Amniotic epithelial cell (primary cell): ENCODE results near the gene ILRUN.
"Not testable (repeated sequence)": the region's sequence is repeated elsewhere in the genome, so short reads cannot be mapped to it uniquely, and the experiment has no call there.

Source experiments
- DNase-seq: peaks from one replicate; pipeline ENCODE4 v3.0.0-alpha.2; 2010; ENCODE audit warnings: low read depth

Gene ILRUN

DNA sequence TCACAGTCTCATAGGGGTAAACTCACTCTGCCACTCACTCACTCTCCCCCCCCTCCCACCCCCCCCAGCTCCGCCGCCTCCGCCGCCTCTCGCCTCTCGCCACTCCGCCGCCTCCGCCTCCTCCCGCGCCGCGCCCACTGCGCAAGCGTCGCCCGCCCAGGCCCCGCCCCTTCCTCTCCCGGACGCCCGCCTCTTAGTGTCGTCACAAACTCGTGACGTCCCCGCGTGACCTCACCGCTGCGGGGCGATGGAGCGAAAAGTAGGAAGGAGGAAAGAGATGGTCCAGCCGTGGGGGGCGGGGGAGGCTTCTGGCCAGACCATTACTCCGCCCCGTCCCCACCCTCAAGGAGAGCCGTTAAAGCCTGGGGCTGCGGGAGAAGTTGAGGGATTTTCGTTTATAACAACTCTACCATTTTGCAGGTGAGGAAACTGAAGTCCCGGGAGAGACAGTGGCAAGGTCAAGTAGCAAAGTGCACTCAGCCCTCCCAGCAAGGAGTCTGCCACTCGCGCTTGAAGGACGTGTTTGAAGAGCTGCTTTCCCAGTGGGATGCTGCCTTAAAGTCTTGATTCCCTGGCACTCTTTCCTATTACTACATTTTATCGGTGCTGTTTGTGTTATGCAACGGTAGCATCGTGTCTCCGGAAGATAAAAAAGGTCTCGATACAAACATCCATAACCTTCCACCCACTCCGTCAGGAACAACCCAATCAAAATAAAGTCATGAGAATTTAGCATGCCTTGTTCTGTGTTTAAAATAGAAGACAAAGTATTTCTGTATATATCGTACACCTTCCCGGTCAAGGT, at the start of gene ILRUN:
Gene ILRUN (minus strand): TSS at position 29 of the 805 bp plus-strand sequence. CDS start 164 bp downstream, outside the sequence.
- DNase-seq = peak; percentile 92

DNA sequence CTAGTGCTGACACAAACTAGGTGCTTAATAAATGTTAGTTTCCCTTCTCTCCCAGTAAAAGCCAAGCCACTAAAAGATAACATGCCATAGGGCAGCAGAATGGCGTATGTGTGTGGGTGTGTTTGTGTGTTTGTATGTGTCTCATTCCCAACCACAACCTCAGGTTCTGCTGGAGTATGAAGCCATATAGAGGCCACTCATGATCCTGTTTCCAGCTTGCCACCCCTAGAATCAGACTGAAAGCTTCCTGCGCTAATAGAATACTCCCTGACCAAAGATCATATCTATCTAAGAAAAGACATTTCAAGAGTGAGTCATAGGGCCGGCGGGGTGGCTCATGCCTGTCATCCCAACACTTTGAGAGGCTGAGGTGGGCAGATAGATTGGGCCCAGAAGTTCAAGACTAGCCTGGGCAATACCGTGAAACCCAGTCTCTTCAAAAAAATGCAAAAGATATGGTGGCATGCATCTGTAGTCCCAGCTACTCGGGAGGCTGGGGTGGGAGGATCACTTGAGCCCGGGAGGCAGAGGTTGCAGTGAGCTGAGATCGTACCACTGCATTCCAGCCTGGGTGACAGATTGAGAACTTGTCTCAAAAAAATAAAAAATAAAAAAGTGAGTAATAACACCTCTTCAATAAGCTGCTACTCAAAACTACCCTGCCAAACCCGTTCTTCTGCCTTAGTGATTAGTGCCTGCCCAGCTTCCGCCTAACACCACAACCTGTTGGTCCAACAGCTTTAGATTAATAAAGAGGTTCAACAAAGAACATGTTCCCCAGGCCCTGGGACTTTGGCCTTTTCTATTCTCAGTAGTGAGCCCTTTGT, 48.9 kb upstream of the ILRUN start:
- DNase-seq = peak; percentile 89

DNA sequence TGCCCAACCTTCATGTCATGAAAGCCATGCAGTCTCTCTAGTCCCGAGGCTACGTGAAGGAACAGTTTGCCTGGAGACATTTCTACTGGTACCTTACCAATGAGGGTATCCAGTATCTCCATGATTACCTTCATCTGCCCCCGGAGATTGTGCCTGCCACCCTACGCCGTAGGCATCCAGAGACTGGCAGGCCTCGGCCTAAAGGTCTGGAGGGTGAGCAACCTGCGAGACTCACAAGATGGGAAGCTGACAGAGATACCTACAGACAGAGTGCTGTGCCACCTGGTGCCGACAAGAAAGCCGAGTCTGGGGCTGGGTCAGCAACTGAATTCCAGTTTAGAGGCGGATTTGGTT, 47.7 kb upstream of the ILRUN start:
- DNase-seq = not testable (repeated sequence)

DNA sequence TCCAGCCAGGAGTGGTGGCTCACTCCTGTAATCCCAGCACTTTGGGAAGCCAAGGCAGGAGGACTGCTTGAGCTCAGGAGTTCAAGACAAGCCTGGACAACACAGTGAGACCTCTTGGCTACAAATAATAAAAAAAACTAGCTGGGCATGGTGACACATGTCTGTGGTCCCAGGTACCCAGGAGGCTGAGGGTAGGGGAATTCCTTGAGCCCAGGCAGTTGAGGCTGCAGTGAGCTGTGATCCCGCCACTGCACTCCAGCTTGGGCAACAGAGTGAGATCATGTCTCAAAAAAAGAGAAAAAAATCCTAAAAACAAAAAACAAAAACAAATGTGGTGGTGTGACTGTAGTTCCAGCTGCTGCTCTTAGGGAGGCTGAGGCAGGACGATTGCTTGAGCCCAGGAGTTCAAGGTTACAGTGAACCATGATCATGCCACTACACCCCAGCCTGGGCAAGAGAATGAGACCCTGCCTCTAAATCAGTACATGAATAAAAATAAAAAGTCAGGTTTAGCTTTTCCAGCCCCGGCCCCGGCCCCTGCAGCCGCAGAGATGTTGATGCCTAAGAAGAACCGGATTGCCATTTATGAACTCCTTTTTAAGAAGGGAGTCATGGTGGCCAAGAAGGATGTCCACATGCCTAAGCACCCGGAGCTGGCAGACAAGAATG, 47.2 kb upstream of the ILRUN start:
- DNase-seq = no peak

DNA sequence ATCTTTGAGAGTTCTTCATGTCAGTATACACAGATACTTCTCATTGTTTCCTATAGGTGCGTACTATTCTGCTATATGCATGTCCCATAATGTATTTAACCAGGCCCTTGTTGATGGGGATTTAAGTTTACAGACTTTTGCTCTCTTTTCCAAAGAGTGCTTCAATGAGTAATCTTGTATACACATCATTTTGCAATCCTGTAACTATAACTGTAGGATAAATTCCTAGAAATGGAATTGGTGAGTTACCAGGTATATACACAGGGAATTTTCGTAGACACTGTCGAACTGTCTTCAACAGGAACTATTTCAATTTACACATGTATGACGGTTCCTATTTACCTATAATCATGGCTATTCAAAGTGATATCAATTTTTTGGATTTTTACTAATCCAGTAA, 45.5 kb upstream of the ILRUN start:
- no peak for DNase-seq

DNA sequence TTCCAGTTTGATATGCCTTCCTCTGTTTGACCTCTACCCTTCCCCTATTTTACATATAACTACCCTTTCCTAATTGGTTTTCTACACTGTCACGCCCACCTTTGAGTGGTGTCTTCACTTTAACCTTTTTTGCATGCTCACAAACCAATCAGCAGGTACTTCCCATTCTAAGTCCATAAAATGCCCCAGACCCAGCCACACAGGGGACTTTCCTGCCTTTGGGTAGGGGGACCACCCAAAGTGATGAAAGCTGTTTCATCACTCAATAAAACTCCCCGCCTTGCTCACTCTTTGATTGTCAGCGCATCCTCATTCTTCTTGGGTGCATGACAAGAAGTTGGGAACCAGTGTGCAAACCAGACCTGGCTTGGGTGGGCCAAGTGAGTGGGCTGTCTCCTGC, 40.3 kb upstream of the ILRUN start:
- no peak for DNase-seq

DNA sequence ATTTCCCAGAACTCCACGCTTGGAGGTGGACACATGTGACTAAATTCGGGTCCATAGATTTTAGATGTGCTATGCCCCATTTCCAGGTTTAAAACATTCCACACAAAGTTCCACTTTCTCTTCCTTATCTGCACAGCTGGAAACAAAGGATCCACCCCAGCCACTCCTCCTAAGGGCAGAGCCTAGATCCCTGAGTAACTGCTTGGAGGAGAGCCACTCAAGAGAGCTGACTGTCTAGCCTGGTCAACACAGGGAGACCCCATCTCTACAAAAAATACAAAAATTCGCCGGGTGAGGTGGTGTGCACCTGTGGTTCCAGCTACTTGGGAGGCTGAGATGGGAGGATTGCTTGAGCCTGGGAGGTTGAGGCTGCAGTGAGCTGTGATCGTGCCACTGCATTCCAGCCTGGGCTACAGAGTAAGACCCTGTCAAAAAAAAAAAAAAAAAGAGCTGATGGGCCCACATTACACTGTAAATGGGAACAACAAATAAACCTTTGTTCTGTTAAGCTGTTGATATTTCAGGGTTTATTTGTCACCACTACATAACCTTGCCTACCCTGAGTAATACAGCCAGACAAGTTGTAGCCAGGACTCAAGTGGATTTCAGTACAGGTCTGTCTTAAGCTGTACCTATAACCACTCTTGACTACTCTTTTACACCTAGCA, 35.0 kb upstream of the ILRUN start:
- no peak for DNase-seq

DNA sequence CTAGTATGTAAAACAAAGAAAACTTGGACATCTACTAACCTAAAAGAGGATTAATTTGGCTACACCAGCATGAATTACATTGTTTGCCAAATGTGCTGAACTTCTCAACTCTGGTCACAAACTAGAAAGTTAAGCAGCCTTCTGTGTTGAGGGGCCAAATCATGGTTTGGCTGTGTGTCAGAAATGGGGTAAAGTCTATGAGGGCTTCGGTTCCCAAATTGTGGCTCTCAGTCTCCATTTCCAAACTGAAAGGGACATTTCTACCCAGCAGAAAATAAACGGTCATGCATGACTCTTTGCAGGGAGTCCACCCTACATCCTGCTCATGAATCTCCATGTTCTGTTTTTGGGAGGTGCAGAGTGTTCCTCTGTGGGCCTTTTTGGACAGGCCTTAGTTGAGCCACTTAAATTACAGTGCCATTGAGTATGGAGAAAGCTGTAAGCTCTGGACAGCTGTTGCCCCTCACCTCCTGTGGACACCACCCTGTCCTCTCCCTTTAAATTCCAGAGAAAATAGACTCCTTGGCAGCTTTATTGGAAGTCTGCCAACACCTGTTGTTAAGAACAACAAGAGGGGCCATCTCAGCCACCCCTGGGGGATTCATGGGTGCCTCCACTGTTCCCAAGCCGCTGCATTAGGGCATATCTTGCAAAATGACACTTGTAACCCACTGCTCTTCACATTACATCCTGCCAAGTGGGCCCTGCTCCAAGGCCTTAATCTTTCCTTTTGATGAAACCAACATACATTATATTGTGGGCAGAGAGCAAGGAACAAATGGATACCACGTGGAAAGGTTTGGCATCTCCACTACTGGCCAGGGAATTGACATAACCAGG, 33.3 kb upstream of the ILRUN start:
- peak; percentile 54 for DNase-seq

DNA sequence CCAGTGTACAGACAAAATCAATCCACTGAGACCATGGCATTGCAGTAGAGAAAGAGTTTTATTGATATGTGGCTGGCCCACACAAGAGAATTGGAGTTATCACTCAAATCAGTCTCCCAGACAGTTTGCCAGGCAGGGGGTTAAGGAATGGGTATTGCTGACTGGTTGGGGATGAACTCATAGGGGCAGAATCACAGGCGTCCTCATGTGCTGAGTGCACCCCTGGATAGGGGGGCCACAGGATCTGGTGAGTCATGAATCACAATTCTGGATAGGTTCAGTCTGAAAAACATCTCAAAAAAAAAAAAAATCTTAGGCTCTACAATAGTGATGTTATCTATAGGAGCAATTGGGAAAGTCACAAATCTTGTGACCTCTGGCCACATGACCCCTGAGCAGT, 29.5 kb upstream of the ILRUN start:
- DNase-seq = no peak

DNA sequence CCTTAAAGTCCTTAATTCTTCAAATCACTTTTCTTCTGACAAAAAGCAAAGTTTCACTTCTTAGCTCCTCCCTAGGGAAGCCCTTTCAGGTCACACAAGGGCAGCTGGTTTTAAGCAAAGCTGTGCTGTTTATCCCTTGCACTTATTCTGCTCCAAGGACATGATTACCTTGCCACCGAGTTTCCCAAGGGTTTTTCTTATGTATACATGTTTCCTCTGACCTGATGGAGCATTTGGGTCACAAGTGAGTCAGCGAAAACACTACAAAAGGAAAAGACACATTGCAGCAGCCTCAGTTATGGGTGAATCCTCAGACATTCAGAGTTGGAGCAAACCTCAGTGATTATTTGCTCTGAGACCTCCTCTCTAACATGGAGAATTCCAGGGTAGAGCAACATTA, 26.6 kb upstream of the ILRUN start:
- peak; percentile 78 for DNase-seq

DNA sequence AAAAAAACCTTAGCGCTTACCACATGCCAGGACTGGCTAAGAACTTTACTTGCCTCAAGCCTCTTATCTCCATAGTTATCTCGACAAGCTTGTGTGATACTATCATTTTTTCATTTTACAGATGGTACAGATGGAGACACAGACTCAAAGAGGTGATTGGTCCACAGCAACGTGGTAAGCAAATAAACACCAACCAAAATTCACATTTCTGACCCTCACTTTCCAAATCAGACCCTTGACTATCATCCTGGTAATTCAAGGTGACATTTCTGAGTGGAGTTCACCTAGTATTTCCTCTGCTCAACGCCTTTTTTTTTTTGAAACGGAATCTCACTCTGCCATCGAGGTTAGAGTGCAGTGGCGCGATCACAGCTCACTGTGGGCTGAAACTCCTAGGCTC, 25.9 kb upstream of the ILRUN start:
- peak; percentile 42 for DNase-seq

DNA sequence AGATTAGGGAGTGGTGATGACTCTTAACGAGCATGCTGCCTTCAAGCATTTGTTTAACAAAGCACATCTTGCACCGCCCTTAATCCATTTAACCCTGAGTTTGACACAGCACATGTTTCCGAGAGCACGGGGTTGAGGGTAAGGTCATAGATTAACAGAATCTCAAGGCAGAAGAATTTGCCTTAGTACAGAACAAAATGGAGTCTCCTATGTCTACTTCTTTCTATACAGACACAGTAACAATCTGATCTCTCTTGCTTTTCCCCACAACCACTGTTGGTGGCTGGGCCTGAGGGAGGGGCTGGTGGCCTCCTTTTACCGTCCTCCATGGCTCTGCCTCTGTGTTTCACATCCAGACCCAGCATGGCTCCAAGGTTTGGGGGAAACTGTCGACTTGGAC, 23.6 kb upstream of the ILRUN start:
- DNase-seq = peak; percentile 55

DNA sequence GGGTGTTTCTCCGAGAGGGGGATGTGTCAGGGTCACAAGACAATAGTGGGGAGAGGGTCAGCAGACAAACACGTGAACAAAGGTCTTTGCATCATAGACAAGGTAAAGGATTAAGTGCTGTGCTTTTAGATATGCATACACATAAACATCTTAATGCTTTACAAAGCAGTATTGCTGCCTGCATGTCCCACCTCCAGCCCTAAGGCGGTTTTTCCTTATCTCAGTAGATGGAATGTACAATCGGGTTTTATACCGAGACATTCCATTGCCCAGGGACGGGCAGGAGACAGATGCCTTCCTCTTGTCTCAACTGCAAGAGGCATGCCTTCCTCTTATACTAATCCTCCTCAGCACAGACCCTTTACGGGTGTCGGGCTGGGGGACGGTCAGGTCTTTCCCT, 23.1 kb upstream of the ILRUN start:
- not testable (repeated sequence) for DNase-seq

DNA sequence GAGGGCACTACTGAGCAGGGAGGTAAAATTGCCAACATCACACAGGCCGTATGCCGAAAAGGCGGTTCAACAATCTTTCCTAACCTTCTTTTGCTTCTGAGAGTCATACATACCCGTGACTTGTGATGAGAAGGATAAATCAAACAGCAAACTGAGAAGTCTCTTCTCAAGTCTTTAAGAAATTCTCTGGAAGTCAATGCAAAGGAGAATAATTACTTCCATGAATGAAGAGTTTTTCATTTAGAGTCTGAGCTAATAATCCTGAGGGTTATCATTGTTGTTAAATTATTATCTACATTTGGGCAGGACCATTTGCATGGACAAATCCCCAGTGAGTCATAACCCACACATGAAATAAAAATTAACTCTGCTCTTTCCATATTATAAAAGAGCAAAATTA, 22.4 kb upstream of the ILRUN start:
- peak; percentile 71 for DNase-seq

DNA sequence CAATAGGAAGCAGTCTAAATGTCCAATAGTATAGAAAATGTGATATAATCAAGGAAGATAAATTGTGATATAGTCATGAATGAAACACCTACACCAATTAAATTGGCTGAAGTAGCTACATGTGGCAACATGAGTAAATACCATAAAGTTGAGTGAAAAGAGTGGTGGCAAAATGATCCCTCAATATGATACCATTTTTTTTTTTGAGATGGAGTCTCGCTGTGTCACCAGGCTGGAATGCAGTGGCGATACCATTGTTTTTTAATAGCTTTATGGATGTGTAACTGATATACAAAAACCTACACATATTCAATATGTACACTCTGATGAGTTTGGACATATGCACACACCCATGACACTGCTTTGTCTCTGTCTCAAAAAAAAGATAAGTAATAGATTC, 20.9 kb upstream of the ILRUN start:
- DNase-seq = no peak

DNA sequence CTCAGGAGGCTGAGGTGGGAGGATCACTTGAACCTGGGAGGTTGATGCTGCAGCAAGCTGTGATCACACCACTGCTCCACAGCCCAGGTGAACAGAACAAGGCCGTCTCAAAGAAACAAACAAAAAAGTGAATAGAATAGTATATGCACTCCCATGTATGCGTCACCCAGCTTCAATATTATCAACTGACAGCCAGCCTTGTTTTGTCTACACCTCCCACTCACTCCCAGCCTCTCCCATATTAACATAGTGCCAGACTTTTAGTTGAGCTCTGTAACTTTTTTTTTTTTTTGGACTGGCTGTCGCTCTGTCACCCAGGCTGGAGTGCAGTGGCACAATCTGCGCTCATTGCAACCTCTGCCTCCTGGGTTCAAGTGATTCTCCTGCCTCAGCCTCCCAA, 18.1 kb upstream of the ILRUN start:
- DNase-seq = no peak

DNA sequence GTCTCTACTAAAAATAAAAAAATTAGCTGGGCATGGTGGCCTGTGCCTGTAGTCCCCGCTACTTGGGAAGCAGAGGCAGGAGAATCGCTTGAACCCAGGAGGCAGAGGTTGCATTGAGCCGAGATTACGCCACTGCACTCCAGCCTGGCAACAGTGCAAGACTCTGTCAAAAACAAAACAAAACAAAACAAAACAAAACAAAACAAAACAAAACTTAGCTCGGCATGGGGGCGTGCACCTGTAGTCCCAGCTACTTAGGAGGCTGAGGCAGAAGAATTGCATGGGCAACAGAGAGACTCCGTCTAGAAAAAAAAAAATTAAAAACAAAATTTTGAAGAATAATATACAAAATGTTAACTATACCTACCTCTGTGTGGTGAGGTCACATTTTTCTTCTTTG, 16.3 kb upstream of the ILRUN start:
- not testable (repeated sequence) for DNase-seq

DNA sequence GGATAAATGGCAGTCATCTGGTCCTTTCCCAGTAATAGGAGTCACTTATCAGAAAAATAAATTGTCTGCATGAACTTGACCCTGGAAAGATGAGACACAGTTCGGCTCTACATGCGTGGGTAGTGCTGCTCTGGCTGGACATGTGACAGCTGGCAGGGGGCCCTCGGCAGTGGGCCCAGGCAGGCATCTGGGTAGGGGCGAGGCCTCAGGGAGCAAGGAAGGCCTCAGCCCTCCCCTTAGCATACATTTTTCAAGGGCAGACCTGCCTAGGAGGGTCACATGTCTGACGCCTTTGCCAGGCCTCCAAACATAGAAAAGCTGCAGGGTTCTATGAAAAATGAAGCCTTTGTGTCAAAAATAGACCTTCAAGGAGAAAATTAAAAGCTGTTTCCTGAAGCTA, 12.8 kb upstream of the ILRUN start:
- DNase-seq = peak; percentile 83

DNA sequence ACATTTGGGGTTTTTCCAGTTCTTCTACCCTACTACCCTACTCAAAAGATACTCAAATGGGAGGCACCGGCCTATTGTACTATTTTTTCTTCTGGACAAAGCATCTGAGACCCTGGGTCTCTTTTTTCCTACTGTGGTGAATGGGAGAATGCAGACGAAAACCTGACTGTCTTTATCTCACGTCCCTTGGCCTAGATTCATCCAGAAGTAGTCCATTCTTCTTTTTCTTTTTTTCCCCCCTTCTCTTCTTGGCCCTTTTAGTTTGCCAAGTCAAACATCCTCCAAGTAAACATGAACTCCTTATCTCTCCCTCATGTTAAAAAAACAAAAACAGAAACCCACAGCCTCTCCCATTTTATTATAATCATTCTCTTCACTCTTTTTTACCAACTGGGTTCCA, 8.7 kb upstream of the ILRUN start:
- DNase-seq = no peak

DNA sequence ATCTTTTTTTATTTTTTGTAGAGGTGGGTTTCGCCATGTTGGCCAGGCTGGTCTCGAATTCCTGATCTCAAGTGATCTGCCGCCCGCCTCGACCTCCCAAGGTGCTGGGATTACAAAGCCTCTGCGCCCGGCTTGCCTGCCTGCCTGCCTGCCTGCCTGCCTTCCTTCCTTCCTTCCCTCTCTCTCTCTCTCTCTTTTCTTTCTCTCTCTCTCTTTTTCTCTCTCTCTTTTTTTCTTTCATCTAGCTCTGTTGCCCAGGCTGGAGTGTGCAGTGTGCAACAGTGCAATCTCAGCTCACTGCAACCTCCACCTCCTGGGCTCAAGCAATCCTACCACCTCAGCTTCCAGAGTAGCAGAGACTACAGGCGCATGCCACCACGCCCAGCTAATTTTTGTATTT, 4.6 kb upstream of the ILRUN start:
- no peak for DNase-seq

DNA sequence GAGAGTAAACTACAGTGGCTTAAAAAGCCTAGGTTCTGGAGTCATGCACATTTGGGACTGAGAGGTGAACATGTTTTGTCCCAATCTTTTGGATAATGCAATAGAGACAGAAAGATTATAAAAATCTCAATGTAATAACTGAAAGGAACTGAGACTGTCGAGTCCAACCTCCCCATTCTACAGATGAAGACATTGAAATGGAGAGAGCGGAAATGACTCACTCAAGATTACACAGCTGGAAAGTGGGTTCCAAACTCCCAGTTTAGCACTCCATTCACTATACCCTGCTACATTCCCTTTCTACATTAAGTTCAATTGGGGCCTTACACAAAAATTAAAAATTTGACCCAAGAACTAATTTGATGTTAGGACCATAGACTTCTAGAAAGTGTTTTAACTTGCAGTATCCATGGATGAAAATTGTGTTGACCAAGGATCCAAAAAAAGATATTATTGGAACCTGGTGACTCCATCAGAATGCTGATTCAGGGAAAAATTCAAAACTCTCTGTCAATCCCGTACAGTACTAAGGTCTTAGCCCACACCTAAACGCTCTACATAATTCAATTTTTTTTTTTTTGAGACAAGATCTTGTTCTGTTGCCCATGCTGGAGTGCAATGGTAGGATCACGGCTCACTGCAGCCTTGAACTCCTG, 1.5 kb upstream of the ILRUN start:
- no peak for DNase-seq
